Activated CD4-positive, alpha-beta T cell treated with anti-CD3 and anti-CD28 coated beads, Interleukin-10, Interleukin-2, amounts not matched to agents 100 ng/mL and 50 ng/mL, durations not matched to agents 16 hours and 8 hours (primary cell): ENCODE data around the gene BABAM2.

Experiments
- DNase-seq: peaks from one replicate; pipeline ENCODE4 v3.0.0-alpha.2; 2020

Gene BABAM2

DNA sequence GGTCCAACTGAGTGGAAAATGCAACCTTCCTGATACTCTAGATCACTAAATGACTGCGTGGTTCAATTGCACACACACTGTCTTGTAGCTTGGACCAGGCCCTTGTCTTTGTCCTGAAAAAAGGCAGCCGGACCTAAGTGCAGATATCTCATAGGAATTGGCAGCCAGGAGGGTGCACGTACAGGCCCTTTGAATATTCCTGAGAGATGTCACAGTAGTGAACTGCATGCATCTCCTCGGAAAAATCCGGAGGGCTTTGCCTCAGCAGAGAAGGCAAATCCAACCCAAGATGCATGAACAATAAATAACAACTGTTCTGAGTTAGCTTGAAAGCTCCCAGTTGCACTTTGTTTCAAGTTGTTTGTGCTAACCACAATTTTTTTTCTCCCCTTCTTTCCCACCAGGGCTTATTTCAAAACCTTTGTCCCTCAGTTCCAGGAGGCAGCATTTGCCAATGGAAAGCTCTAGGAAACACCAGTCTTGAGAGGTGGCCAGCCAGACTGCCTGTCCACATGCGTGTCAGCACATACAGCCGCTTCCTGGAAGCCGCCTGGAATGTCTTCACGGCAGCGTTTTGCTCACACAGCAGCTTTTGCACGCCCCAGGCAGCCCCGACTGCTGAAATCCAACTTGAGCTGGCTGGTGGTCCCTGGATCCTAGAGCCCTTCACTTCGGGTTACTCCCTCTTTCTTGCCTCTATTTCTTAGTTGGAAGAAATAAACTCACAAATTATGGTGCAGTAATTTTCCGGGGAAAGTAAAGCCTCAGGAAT is 447.7 kb downstream of the BABAM2 start:
- DNase-seq: no peak

GRCh38 chr2:28338831-28339321 is 448.3 kb downstream of the BABAM2 start:
- no peak for DNase-seq

DNA sequence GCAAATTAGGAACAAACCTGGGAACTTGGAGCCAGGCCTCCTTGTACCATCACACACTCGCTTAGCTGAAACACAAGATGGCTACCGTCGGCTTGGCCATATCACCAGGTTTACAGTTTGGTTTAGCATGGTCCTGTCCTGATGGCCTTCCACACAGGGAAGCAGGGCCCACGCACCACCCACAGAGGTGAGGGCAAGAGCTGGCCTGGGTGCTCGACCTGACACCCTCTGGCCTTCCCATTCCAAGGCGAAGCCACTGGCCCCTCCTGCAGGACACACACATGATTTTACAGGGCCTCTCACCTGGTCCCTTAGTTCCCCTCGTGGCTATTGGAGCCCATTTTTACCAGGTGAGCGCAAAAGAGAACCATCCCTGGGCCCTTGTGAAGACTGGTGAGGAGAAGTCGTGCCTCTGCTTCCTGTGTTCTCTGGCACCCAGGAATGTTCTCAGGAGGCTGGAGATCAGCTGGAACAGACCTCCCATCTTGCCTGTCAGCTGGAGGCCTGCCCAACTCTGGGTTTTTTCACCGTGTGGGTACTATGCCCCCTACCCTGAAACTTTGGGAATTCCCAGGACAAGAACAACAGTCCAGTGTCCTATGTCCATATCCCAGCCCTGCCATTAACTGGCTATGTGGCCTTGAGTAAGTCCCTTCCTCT is 449.1 kb downstream of the BABAM2 start:
- DNase-seq: no peak

GRCh38 chr2:28340312-28341202 is 450.0 kb downstream of the BABAM2 start:
- no peak for DNase-seq

GRCh38 chr2:28341208-28341891 is 450.8 kb downstream of the BABAM2 start:
- DNase-seq: no peak

DNA sequence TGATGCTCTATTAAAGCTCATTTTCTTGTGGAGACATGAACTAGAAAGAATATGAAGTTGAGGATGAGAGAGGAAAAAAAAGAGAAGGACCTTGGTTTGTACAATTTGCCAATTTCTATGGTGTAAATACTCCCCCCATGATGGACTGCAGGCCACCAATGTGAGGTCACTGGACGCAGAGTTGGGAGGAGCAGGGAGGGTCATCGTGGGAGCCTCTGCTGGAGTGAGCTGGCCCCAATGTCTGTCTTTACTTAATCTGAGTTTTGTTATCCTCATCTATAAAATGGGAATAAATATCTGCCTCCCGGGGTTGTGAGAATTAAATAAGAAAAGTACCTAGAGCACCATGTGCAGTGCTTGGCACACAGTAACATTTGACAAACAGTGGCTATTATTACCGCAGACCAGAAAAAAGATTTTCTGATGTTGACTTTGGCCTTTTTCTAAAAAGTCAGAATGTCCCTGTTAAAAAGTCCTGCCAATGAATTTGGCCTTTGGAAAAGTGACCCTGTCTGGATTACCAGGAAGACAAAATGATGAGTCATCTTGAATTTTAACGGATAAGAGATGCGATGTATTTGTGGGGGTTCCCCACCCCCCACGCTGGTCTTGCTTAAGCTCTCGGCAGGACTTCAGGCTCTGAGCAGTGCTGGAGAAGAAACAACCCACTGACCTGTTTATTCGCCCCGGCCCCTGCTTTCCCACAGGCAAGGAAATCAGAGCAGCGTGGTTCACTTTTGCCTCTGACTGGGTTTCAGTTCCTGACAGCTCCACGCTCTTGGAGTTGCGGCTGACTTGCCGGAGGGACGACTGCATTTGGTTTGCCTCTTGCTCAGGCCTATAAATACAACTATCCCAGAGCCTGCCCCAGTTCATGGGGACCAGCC is 451.8 kb downstream of the BABAM2 start:
- DNase-seq: no peak

DNA sequence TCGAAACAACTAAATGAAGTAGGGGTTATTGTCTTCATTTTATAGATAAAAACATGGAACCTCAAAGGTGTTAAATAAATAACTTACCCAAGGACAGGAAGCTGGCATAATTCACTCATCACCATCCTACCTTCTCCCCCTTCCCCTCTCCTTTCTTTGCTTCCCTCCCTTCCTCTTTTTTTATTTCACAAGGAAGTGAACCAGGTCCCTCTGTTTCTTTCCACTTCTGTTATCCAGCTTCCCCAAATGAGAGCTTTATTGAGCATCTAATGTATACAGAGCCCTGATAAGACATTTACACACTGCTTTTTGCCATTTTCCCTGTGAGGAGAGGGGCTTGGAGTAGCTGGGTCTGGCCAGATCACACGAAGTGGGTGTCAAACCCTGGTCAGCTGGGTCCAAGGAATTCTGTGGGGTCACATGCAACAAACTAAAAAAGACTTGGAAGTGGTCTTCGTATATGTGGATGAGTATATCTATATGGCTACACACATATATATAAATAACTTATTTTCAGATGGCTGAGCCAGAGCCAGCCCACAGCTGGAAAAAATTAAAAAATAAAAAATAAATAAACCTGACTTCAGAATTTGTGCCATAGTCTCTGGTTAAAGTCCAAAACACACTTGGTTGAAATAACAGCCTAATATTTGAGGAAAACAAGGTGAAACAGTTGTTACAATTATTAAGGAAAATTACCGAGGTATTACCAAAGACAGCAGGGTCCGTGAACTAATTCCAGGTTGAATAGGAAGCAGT is 452.8 kb downstream of the BABAM2 start:
- DNase-seq: no peak

- no peak for DNase-seq
Measured at GRCh38 chr2:28343971-28344715, 453.6 kb downstream of the BABAM2 start.

DNA sequence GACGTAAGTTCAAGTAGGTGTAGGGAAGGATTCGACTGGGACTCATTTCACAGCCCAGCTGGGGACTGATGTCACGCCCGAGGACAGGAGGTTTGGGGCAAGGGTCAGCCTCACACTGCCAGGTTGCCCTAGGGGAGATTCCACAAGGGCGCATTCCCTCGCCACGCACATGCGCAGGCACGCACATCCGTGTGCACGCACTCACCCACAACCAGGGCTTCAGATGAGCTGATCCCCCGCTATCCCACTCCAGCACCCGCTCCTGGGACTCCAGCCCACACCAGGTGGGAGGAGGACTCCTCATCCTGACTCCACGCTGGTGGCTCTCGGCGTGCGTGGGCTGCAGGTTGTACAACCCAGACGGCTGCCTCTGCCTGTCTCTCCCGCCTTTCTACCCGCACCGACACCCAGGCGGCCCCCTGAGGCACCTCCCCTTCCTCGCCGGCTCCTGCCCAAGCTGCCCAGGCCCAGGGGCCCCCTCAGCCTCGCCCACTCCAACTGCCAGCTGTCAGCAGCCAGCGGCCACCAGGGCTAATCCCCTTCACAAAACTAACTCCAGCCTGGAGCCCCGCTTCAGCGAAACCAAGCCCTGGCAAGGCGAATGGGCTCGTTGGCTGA is 454.3 kb downstream of the BABAM2 start:
- no peak for DNase-seq

DNA sequence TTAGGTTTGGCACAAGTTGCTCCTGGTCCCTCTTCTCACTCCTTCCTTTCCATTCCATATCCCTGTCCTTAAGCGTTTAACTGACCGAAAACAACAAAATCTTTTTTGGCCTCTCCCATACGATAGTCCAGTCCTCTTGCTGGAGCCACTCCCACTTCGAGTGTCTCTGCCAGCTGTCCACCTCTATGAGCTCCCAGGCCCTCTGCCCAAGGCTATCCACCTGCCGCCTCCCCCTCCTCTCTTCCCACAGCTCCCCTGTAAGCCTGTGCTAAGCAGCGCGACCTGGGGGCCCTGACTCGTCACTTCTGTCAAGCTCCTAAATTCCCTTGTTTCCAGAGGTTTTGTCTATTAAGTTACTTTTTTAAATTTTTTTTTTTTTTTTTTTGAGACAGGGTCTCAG is 455.1 kb downstream of the BABAM2 start:
- DNase-seq: no peak

- no peak for DNase-seq
Measured at GRCh38 chr2:28346587-28346986, 456.1 kb downstream of the BABAM2 start.

GRCh38 chr2:28347193-28347592 is 456.7 kb downstream of the BABAM2 start:
- DNase-seq: no peak

DNA sequence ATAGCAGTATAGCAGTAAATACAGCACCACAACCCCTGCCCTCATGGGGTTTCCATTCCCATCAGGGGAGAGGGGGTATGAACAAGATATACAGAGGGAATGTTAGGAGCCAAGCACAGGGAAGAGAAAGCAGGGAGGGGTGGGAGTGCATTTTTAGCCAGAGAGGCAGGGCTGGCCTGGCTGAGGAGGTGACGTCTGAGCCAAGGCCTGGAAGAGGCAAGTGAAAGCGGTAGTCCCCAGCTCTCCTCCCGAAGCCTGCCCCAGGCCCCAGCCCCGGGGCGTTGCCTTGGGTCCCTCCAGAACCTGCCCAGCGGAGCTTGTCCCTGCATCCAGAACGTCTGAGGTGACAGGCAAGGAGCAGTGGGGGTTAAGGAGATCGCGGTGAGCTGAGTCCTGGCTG is 457.1 kb downstream of the BABAM2 start:
- no peak for DNase-seq

GRCh38 chr2:28348149-28348567 is 457.6 kb downstream of the BABAM2 start:
- DNase-seq: peak; percentile 67

- no peak for DNase-seq
Measured at GRCh38 chr2:28348921-28349320, 458.4 kb downstream of the BABAM2 start.

- no peak for DNase-seq
Measured at GRCh38 chr2:28349546-28350165, 459.1 kb downstream of the BABAM2 start.

DNA sequence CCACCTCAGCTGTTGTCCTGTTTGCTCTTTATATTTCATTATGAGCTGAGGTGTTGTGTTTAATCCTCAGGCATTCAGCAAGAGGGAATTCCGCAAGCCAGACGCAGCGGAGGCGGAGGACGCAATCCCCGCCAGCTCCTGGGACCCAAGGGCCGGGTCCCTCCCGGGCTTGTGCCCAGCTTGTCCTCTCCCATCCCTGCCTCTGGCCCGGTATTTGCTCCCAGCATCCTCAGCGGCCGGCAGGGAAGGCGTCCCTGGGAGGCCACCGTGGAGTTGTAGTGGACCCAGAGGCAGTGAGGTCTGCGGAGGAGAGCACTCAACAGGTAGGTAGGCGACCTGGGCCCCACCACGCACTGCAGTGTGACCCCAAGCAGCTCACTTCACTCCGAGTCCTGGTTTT is 459.7 kb downstream of the BABAM2 start:
- no peak for DNase-seq

DNA sequence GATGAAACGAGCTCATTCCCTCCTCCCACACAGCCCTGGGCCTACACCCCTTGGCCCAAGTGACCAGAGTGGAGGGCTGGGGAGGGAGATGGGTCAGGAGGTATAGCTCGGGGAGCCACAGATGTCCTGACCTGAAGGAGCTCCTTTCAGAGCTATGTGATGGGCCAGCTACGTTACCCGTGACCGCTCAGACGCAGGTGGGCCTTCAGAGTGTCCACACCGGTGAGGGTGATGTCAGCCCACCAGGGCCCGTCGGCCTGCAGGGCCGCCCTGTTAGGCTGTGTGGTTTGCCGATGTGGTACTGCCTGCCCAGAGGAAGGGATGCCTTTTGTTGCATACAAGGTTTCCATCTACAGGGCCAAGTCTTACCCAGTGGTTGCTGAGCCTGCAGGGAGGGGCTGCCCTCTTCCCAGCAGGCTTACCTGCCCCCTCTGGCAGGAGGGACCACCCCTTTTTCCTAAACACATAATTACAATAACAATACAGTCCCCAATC is 460.3 kb downstream of the BABAM2 start:
- no peak for DNase-seq

- no peak for DNase-seq
Measured at GRCh38 chr2:28351621-28352020, 461.1 kb downstream of the BABAM2 start.
